Renal cortex interstitium (tissue), 11 donors: ENCODE results near the gene CDK19. TPM values are rescaled to one million over a fixed set of nuclear protein-coding genes. Genes with fewer than 3 reads are reported as not detected.
"Not testable (repeated sequence)": the region's sequence is repeated elsewhere in the genome, so short reads cannot be mapped to it uniquely, and the experiment has no call there.

ENCODE experiments used
- DNase-seq, 11 donors: peaks; one replicate each; pipeline ENCODE4 v3.0.0-alpha.2; 2013; ENCODE audit warnings: low read depth in 9 of 11, low spot score in 4 of 11; ENCODE audit errors: extremely low read depth in 1 of 11
- polyA plus RNA-seq, 3 donors: library from polyadenylated mRNA; unstranded; fragments of 120-200 nt; gene quantifications; one replicate each; pipeline ENCODE4 v1.2.1, GENCODE V29; 2013; ENCODE audit not compliant: insufficient read length in 3 of 3

Gene CDK19
- polyA plus RNA-seq, 3 donors: 33.9 to 42.6 (median 36.6) TPM

GRCh38 chr6:110728501-110728900 lies 86.8 kb downstream of the CDK19 start:
- no peak for DNase-seq

GRCh38 chr6:110723017-110723416 lies 92.3 kb downstream of the CDK19 start:
- DNase-seq: no peak

DNA sequence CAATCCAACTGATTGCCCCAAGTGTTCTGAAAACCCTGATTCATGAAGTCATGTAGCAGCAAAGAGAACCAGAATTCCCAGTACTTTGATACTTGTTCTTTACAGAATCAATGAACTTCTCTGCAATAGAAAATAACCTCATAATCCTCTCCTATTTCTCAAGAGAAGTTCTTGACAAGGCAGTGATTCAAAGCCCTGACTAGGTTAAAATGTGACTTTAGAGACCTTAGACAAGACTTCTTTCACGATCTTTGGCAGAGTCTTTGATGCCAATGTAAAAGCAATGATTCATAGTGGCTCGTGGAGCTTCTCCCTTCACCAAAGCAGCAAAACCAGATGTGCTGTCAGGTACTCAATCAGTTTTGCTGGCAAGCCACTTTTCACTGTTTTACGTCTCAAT lies 95.2 kb downstream of the CDK19 start:
- no peak for DNase-seq

GRCh38 chr6:110719601-110720000 lies 95.7 kb downstream of the CDK19 start:
- not testable (repeated sequence) for DNase-seq

- DNase-seq: no peak
Observed at GRCh38 chr6:110714143-110714542, 101.1 kb downstream of the CDK19 start.

- no peak for DNase-seq
Observed at GRCh38 chr6:110712238-110712637, 103.0 kb downstream of the CDK19 start.

DNA sequence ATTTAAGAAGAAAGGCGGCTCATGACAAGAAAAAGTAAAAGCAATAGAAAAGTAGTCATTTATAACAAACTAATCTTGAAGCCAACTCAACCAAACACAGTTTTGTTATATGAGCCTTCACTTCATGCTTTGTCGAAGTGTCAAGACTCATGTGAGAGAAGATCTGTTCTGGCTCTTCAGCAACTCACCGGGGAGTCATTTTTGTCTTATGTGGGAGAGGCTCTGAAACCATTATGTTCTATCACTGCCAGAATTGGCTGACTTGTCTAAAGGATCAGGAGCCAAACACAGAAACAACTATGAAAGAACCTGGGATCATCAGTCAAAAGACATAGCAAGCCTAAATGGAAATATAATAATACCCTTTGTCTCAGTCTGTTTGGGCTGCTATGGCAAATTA lies 105.2 kb downstream of the CDK19 start:
- DNase-seq: no peak

GRCh38 chr6:110708295-110708950 lies 106.8 kb downstream of the CDK19 start:
- DNase-seq: no peak

DNA sequence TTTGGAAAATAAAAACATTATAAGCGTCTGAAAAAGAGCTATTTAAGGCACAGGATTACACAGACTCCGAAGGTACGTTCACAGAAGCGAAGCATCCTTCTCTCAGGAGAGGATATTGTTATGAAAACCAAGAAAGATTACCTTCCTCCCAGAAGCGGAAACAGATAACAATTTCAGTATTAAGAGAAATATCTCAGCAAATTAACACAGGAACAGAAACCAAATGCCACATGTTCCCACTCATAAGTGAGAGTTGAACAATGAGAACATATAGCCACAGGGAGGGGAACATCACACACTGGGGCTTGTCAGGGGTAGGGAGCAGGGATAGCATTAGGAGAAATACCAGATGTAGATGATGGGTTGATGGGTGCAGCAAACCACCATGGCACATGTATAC lies 109.7 kb downstream of the CDK19 start:
- no peak for DNase-seq

DNA sequence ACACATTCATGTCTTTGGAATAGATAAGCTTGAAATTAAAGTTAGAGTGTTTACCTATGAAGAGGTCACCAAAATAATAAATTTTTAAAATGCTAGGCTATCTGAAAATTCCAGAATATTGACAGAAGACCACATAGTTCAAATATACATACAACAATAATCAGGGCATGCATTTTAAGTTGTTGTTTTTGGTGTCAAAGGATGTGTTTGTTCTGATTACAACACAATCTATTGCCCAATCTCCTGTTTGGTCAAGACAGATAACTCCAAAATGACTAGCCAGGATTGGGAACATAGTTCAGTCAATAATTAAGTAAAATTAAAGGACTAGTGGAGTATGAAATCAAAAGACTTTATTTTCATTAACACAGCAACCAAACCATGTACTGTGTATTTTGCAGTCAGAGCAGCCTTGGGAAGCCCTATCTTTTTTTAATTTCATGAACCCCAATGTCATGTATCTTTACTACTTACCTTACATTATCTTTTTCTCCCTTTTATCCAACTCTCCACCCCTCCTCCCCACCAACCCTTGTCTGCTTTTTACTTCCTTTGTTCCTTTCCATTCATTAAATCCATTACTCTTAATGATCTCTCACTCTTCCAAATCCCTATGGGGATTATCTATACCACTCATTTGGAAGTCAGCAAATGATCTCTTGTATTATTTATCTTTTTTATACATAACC lies 111.2 kb downstream of the CDK19 start:
- no peak for DNase-seq

DNA sequence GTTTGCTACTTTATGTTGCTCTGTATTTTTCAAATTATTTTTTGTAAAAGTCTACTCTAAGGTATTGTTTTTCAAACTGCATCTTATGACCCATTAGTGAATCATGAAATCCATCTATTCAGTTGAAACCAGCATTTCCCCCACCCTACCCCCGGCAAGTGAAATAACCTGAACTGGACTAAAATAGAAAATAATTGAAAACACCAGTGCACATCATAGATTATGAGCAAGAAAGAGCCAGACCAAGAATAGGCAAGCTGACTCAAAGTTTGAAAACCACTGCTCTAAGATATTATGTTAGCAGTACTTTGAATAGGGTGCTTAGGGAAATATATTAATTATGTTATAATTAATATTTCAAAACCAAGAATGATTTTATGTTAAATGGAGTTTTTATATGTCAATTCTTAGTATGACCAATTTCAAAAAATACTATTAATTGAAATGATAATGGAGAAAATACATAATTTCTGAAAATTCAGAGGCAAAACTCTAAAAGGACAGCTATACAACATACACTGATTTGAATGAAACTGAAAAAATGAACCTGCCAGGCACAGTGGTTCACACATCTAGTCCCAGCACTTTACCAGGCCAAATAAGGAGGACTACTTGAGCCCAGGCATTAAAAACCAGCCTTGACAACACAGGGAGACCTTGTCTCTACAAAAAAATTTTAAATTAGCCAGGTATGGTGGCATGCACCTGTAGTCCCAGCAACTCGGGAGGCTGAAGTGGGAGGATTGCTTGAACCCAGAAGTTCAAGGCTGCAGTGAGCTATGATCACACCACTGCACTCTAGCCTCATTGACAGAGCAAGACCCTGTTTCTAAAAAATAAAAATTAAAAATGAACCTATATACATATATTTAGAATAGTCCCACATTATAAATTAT lies 112.0 kb downstream of the CDK19 start:
- DNase-seq: no peak

DNA sequence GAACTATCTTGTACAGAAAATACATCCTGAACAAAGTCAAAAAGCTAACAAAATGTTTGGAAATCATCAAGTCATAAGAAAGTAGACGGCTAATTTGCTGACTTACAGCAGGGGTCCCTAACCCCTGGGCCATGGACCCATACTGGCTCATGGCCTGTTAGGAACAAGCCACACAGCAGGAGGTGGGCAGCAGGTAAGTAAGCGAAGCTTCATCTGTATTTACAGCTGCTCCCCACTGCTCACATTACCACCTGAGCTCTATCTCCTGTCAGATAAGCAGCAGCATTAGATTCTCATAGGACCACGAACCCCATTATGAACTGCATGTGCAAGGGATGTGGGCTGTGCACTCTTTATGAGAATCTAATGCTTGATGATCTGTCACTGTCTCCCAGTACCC lies 115.5 kb downstream of the CDK19 start:
- no peak for DNase-seq

DNA sequence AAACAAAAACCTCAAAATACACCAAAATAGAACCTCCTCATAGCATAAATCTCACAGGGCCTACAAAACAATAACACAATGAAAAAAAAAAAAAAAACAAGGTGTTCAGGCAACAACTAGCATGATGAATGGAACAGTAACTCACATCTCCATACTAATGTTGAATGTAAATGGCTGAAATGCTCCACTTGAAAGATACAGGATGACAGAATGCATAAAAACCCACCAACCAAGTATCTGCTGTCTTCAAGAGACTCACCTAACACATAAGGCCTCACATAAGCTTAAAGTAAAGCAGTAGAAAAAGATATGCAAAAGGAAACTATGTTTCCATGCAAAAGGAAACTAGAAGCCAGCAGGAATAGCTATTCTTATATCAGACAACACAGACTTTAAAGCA lies 121.3 kb downstream of the CDK19 start:
- DNase-seq: no peak

GRCh38 chr6:110693296-110693695 lies 122.0 kb downstream of the CDK19 start:
- no peak for DNase-seq

DNA sequence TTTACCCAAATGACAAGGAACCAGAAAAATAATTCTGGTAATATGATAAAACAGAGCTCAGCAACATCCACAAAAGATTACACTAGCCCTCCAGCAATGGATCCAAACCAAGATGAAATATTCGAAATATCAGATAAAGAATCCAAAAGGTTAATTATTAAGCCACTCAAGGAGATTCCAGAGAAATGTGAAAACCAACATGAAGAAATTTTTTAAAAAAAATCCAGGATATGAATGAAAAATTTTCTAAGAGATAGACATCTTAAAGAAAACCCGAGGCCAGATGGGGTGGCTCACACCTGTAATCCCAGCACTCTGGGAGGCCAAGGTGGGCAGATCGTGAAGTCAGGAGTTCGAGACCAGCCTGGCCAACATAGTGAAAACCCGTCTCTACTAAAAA lies 124.4 kb downstream of the CDK19 start:
- no peak for DNase-seq

- DNase-seq: no peak
Observed at GRCh38 chr6:110690106-110690654, 125.1 kb downstream of the CDK19 start.

DNA sequence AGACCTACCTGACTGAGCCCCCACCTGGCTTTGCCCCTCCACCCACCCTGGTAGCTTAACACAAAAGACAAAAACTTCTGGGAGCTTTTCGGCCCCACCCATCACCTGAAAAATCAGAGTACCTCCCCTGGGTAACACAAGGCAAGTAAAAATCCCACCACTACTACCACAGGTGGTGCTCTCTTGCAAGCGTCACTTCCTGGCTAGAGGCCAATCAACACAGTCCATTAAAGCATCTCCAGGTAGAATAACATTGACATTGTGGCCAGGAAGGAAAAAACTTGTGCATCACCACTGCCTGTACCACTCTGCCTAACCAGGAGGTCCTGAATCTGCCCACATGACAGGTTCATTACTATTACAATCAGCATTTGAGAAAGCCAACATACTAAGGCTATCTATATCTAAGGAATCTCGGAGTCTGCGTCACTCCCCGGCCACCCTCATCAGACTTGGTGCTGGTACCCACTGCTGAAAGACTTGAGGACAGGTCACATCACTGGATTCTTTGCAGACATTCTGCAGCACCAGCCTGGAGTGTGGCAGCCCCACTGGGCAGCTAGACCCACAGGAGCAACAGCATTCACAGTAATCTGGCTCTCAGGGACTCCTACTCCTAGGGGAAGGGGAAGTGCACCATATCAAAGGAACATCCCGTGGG lies 125.9 kb downstream of the CDK19 start:
- DNase-seq: peak in 1 of 11 donors; percentile 11

DNA sequence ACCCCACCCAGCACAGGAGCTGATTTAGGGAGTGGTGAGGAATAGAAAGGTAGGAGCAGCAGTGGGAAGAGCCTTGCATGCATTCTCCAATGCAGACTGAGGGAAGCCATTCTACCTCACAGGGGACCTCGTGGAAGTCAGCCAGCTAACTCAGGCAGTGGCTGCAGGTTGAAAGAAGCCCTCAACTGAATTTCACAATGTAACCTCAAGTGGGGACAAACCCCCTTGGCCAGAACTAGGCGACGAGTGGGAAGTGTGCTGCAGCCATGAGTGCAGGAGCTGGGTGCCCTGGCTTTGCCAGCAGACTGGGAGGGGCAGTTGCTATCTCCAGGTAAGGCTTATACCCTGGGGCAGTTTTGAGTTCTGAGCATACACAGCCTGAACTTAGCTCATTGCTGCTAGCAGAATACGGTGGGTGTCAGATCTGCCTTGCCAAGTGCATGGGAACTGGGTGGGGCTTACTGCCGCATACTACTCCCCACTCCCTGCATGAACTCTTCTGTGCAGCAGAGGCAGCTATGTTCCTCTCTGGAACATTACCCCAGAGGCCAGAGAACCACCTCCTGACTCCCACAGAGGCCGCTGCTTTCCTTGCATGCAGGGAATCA lies 126.5 kb downstream of the CDK19 start:
- no peak for DNase-seq

DNA sequence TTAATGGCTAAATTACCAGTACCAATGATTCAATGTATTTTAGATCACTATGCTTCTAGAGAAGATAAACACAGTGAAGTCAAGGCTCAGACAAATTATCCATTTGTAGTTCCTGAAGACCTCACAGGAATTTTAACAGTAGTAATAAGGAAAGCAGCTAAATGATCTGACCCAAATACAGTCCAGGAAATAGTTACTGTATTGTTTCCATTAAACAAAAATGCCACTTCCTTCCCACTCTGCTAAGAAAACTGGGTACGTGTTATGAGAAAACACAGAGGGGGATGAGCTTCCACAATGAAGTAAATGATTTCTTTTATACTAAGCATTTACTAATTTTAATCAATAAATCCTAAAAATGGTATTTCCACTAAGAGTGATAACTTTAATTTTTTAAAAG lies 127.9 kb downstream of the CDK19 start:
- no peak for DNase-seq
